Small intestine (tissue), 7 donors: ENCODE data around the gene MSI2. TPM values are rescaled to one million over a fixed set of nuclear protein-coding genes. Genes with fewer than 3 reads are reported as not detected.

Source experiments
- DNase-seq, 2 donors: peaks; one replicate each; pipeline versions ENCODE4 v3.0.0 to v3.0.0-alpha.2; 2013
- FAIRE-seq: peaks from 2 replicates; lab custom pipeline; 2012; peaks lifted over from hg19 to GRCh38; lab: Jason Lieb, UNC
- H3K27ac ChIP-seq, 3 donors: one replicate each; pipeline ENCODE4 v1.5.1; 2013; ENCODE audit warnings: low read length in 2 of 3, mild to moderate bottlenecking in 2 of 3, control low read depth in 1 of 3, inconsistent platforms in 1 of 3, low read depth in 1 of 3, moderate library complexity in 1 of 3
- H3K27me3 ChIP-seq, 3 donors: one replicate each; pipeline ENCODE4 v1.6.1; 2013; ENCODE audit warnings: low read length in 3 of 3, inconsistent platforms in 1 of 3; ENCODE audit not compliant: control insufficient read depth in 3 of 3, insufficient read depth in 3 of 3
- H3K36me3 ChIP-seq, 3 donors: one replicate each; pipeline ENCODE4 v1.6.1; 2013; ENCODE audit warnings: low read length in 3 of 3, inconsistent platforms in 1 of 3, low read depth in 1 of 3, mild to moderate bottlenecking in 1 of 3, moderate library complexity in 1 of 3; ENCODE audit not compliant: control insufficient read depth in 3 of 3, insufficient read depth in 2 of 3
- H3K4me1 ChIP-seq, 3 donors: one replicate each; pipeline ENCODE4 v1.6.1; 2013; ENCODE audit warnings: low read length in 2 of 3, inconsistent platforms in 1 of 3, low read depth in 1 of 3, mild to moderate bottlenecking in 1 of 3, moderate library complexity in 1 of 3; ENCODE audit not compliant: control insufficient read depth in 3 of 3, insufficient read depth in 2 of 3
- H3K4me3 ChIP-seq, 3 donors: one replicate each; pipeline ENCODE4 v1.5.1; 2013; ENCODE audit warnings: low read length in 3 of 3, control low read depth in 1 of 3, inconsistent platforms in 1 of 3, low read depth in 1 of 3, mild to moderate bottlenecking in 1 of 3, moderate library complexity in 1 of 3
- H3K9me3 ChIP-seq, 2 donors: one replicate each; pipeline ENCODE4 v1.6.1; 2013; ENCODE audit warnings: low read depth in 1 of 2, low read length in 1 of 2; ENCODE audit not compliant: control insufficient read depth in 2 of 2, insufficient read depth in 1 of 2
- WGBS, 3 donors: extraction: QIAGEN DNeasy Blood & Tissue Kit; methylation state at CpG; one replicate each; pipeline ENCODE4 v1.1.7; 2013; 5-methylcytosine and 5-hydroxymethylcytosine counted together
- polyA plus RNA-seq, 4 donors: library from polyadenylated mRNA; stranded (reverse) in 3 of 4; unstranded in 1 of 4; fragments of 200-250 nt in 3 of 4; fragments of 120-200 nt in 1 of 4; gene quantifications; one replicate each; pipeline versions ENCODE4 v1.2.1 to v1.2.3, GENCODE V29; 2013
- donor health status: healthy with polysubstance abuse.
- donor health status: control.
- donor health status: control.
- donor health status: Bipolar disorder and iron deficiency.
- donor health status: healthy.

The MSI2 gene
- polyA plus RNA-seq, 4 donors, result 5.1 to 49.4 (median 12.6) TPM

DNA sequence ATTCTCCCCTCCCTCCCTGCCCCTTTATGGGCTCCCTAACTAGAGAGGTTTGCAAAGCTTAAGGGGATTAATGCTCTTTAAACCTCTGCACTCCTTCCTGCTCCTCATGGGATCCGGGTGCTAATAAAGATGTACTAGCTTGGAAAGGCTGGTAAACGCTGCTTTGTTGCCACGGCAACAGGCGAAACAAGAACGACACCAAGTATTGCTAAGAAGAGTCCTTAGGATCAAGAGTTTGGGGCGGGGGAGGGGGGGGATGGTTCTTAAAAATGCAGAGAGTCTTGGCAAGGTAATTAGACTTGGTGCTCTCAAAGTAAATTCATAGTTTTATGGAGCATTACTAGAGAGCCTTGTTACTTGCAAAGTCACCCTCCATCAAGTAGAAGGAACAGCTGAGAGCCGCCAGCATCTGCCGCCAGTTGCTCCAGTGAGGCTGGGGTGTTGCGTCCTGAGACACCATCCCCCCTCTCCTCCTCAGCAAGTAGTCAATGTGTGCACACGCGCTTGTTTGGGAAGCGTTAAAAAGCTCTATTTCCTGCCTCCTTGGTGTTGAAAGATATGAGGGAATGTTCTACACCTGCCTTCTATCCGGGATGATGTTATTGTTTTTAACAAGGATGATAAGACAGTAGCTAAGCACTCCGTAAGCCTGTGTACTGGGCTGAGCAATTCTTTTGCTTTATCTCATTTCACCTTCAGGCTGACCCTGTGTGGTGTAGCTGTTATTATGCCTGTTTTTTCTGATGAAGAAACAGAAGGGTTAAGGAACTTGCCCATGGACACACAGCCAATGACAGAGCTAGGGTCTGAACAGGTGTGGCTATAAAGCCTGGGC lies 297.9 kb downstream of the MSI2 start:
- Histone ChIP-seq H3K4me1 (peaks cover 0 to 37% (median 2%) of the 10 kb centered on the region in 3 donors), H3K4me3 (no peak overlapping the region), H3K27me3 (no peaks in the 10 kb centered on the region), H3K9me3 (no peaks in the 10 kb centered on the region), H3K27ac (no peak overlapping the region), H3K36me3 (peaks cover 0 to 33% (median 0%) of the 10 kb centered on the region in 3 donors)
- 42 to 48% (median 46%) methylated on average over 14 of the region's 14 CpGs for WGBS, 3 donors
- no peak for FAIRE-seq
- peak in 1 of 2 donors; percentile 81 for DNase-seq

DNA sequence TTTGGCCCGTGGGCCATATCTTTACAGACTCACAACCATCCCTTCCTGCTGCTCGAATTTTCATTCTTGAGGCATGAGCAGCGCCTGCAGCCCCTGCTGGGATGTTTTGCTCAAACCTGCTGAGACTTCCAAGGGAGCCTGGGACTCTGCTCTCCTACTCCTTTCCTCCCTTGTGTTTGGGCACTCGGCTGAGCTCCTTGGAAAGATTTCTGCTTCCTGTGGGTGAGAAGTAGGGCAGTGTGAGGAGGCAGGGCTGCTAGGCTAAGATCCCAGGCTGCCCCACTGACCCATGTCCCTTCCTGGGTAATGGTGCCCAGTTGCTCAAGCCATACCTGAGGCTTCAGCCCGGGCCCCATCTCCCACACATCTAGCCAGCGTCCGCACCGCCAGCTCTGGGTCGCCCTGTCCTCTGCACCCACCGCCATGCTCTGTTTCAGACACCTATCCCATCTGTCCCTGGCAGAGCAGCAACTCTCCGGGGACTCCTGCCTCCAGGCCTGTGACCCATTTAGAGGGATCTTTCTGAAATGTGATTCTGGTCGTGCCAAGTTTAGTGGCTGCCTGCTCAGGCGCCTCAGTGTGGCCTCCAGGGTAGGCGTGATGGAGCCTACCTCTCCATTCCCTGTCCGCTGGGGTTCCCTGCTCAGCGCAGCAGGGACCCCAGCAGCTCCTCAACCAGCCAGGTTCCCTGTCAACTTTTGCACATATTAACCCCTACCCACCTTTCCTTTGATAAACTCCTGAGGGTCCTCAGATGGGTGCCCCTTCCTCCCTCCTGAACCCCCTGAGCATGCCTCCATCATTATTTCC lies 298.7 kb downstream of the MSI2 start:
- FAIRE-seq (no peak), DNase-seq (no peak)
- Histone ChIP-seq H3K9me3 (no peaks in the 10 kb centered on the region), H3K36me3 (peaks cover 0 to 37% (median 0%) of the 10 kb centered on the region in 3 donors), H3K27me3 (no peaks in the 10 kb centered on the region), H3K4me3 (no peak overlapping the region), H3K27ac (no peak overlapping the region), H3K4me1 (peaks cover 0 to 42% (median 2%) of the 10 kb centered on the region in 3 donors)
- 88 to 90% (median 88%) methylated on average over 16 of the region's 16 CpGs for WGBS, 3 donors

DNA sequence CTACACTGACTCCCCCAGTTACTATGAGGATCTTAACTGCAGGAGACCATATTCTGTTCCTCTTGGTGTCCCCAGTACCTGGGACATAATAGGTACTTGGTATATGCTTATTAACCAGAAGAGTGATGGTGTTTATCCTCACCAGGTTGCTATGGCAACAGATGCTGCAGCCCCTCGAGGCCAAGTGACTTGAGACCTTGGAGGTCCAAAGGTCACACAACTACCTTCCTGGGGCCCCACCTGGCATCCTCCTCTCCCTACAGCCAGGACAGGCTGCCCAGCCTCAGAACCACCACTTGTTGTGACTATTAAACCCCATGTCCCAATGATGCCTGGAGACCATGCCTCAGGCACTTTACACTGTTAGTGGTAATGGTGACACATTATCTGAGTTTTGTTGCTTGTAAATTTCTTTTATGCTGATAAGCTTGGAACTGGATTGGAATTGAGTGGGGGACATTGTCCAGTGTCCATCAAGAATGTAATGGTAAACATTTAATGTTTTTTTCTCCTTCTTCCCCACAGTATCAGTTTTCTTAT lies 299.4 kb downstream of the MSI2 start:
- FAIRE-seq (no peak), DNase-seq (peak in 1 of 2 donors; percentile 56)
- WGBS, 3 donors, result 10 to 55% (median 42%) methylated on average over 1 of the region's 1 CpG

GRCh38 chr17:57556320-57556719 lies 300.0 kb downstream of the MSI2 start:
- Histone ChIP-seq H3K27me3 (no peaks in the 10 kb centered on the region), H3K9me3 (no peaks in the 10 kb centered on the region), H3K36me3 (peaks cover 0 to 35% (median 0%) of the 10 kb centered on the region in 3 donors), H3K27ac (no peak overlapping the region), H3K4me3 (no peak overlapping the region), H3K4me1 (peaks cover 0 to 54% (median 2%) of the 10 kb centered on the region in 3 donors)
- DNase-seq, result no peak
- 90 to 92% (median 92%) methylated on average over 5 of the region's 5 CpGs for WGBS, 3 donors
- no peak for FAIRE-seq

More for the DNA sequence above, 299.4 kb downstream of the MSI2 start:
- Histone ChIP-seq H3K4me3 (no peak overlapping the region), H3K36me3 (peaks cover 0 to 37% (median 0%) of the 10 kb centered on the region in 3 donors), H3K27ac (no peak overlapping the region), H3K4me1 (peaks cover 0 to 48% (median 2%) of the 10 kb centered on the region in 3 donors), H3K27me3 (no peaks in the 10 kb centered on the region), H3K9me3 (no peaks in the 10 kb centered on the region)

DNA sequence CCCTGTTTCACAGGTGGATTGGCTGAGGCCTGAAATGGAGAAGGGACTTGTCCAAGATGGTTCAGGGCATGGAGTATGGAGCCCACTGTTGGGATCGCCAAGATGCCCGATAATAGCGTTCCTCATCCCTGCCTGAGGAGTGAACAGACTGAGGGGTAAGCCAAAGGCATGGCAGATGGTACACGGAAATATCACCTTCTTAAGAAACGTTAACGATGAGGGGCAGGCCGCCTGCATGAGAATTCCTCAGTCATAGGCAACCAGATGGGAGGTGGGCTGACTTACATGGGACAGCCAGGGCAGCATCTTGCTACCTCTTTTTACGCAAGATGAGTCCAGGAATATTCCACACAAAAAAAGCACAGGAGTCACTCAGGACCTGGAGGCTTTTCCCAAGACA lies 300.7 kb downstream of the MSI2 start:
- FAIRE-seq (no peak), DNase-seq (no peak)
- WGBS, 3 donors, result 92 to 97% (median 94%) methylated on average over 8 of the region's 8 CpGs
- Histone ChIP-seq H3K27ac (no peak overlapping the region), H3K4me3 (no peak overlapping the region), H3K27me3 (no peaks in the 10 kb centered on the region), H3K9me3 (no peaks in the 10 kb centered on the region), H3K36me3 (peaks cover 0 to 34% (median 0%) of the 10 kb centered on the region in 3 donors), H3K4me1 (peaks cover 0 to 58% (median 2%) of the 10 kb centered on the region in 3 donors)

GRCh38 chr17:57557416-57557815 lies 301.1 kb downstream of the MSI2 start:
- no peak for DNase-seq
- H3K4me3 ChIP-seq, result no peak overlapping the region
- no peaks in the 10 kb centered on the region for H3K27me3 ChIP-seq
- FAIRE-seq, result no peak
- peaks cover 0 to 34% (median 0%) of the 10 kb centered on the region in 3 donors for H3K36me3 ChIP-seq
- peak overlapping the region in 1 of 3 donors; percentile 17 for H3K27ac ChIP-seq
- WGBS, 3 donors, result 84 to 88% (median 85%) methylated on average over 4 of the region's 4 CpGs
- peaks cover 0 to 58% (median 4%) of the 10 kb centered on the region in 3 donors for H3K4me1 ChIP-seq
- no peaks in the 10 kb centered on the region for H3K9me3 ChIP-seq

DNA sequence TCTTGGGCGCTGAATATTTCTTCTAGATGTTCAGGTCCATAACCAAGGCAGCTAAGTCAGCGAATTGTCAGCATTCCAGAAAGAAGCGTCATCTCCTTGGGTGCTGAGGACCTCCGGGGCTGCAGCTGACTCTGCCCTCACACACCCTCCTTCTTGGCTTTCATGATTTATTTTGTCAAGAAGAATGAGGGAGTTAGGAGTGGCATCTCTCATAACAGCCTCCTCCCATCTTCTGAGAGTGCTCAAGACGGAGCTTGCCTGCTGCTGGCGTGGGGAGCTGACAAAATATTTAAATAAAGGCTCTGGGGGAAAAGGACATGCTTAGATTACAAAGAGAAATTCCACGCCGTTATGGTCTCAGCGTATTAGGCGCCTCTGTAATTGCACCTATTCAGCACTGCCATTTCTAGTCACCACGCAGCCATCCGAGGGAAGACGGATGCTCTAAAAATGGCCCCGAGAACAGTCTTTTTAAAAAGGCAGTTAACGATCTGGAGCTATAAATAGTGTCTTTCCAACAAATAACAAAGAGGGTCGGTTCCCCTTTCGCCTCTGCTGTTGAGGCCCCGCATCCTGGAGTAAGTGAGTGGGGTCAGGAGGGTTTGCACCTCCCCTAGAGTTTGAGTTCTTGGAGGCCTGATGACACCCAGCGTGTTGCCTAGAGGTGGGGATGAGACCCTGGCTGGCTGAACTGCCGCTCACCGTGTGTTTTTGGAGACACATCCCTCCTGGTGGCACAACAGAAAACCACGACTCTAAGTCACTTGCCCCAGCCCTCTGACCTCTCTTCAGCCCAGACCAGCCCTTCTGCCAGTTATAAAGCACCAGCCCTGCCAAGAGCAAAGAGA lies 301.7 kb downstream of the MSI2 start:
- Histone ChIP-seq H3K27me3 (no peaks in the 10 kb centered on the region), H3K9me3 (no peaks in the 10 kb centered on the region), H3K4me3 (no peak overlapping the region), H3K36me3 (peaks cover 0 to 34% (median 0%) of the 10 kb centered on the region in 3 donors), H3K27ac (no peak overlapping the region), H3K4me1 (peaks cover 0 to 63% (median 4%) of the 10 kb centered on the region in 3 donors)
- WGBS, 3 donors, result 60 to 85% (median 83%) methylated on average over 22 of the region's 22 CpGs
- no peak for DNase-seq
- FAIRE-seq, result no peak
